Colonic mucosa (tissue), 4 donors: ENCODE measurements around the gene GNAT3. TPM values are rescaled to one million over a fixed set of nuclear protein-coding genes. Genes with fewer than 3 reads are reported as not detected.

Experiments used
- DNase-seq: peaks from one replicate; pipeline ENCODE4 v3.0.0-alpha.2; 2020
- H3K27ac ChIP-seq: fragments of 200-600 bp; one replicate; pipeline ENCODE4 v1.8.0; 2021
- H3K27me3 ChIP-seq: fragments of 200-600 bp; one replicate; pipeline ENCODE4 v1.8.0; 2021
- H3K36me3 ChIP-seq: fragments of 200-600 bp; one replicate; pipeline ENCODE4 v1.8.0; 2021
- H3K4me1 ChIP-seq: fragments of 200-600 bp; one replicate; pipeline ENCODE4 v1.8.0; 2021; ENCODE audit warnings: mild to moderate bottlenecking
- H3K4me3 ChIP-seq: fragments of 200-600 bp; one replicate; pipeline ENCODE4 v1.8.0; 2021
- H3K9ac ChIP-seq, 2 donors: one replicate each; pipeline ENCODE4 v1.7.0; 2013; ENCODE audit warnings: control low read depth in 2 of 2, low read depth in 2 of 2, low read length in 2 of 2
- H3K9me3 ChIP-seq: fragments of 200-600 bp; one replicate; pipeline ENCODE4 v1.8.0; 2021
- CTCF ChIP-seq: fragments of 200-600 bp; IDR thresholded peaks from one replicate; pipeline ENCODE4 v1.8.0; 2022; ENCODE audit warnings: antibody characterized with exemption, mild to moderate bottlenecking
- intact Hi-C: fragments of 100-400 bp; cut with DNase I; formaldehyde crosslinking; loops from one replicate; pipeline ENCODE4 v1.14.1; 2022
- total RNA-seq, 2 donors: library from RNA; stranded (reverse); fragmentation: NEBNext Ultra II Directional in 1 of 2; extraction: Animal tissue kit (Norgen Biotek cat#: 25700) in 1 of 2; gene quantifications; one replicate each; pipeline ENCODE4 v1.2.1, GENCODE V29; 2021
- donor health status: healthy.
- donor health status: DM: no; HTN: no; CAD: no.
- donor health status: DM: no; HTN: no; CAD: no.

GNAT3 gene
- total RNA-seq, 2 donors from 2014 or later = not detected

GRCh38 chr7:80420876-80421275, 91.0 kb downstream of the GNAT3 start:
- H3K4me3 ChIP-seq = no peak overlapping the region
- DNase-seq = no peak
- no peak for TF ChIP-seq CTCF
- no peak overlapping the region for H3K27ac ChIP-seq
- H3K9ac ChIP-seq = no peak overlapping the region
- no peaks in the 10 kb centered on the region for H3K36me3 ChIP-seq
- intact Hi-C loops = no loop called here
- H3K27me3 ChIP-seq = no peaks in the 10 kb centered on the region
- no peaks in the 10 kb centered on the region for H3K9me3 ChIP-seq
- H3K4me1 ChIP-seq = no peaks in the 10 kb centered on the region

- no peak for DNase-seq
- Histone ChIP-seq H3K27ac (no peak overlapping the region), H3K36me3 (no peaks in the 10 kb centered on the region), H3K27me3 (no peaks in the 10 kb centered on the region), H3K9me3 (no peaks in the 10 kb centered on the region), H3K4me3 (no peak overlapping the region), H3K4me1 (no peaks in the 10 kb centered on the region), H3K9ac (no peak overlapping the region)
- intact Hi-C loops = no loop called here
- no peak for TF ChIP-seq CTCF
These were observed 94.6 kb downstream of the GNAT3 start for GRCh38 chr7:80417211-80417793.

DNA sequence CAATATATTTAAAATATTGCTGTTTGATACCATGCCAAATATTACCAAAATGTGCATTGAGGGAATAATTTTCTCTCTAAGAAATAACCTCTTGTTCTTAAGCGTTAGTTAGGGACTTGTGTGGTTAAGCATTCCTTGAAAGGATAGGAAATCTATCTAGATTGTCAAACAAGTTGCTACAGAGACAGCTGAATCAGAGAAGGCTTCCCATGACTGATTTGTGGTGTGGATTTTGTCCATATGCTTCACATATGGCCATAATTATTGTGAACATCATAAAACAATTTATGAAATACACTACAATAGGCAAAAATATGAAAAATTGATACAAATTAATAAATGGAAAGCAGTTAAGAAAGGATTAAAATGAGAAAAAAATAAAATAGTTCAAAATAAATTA, 96.3 kb downstream of the GNAT3 start:
- intact Hi-C loops = no loop called here
- Histone ChIP-seq H3K9ac (no peak overlapping the region), H3K27ac (no peak overlapping the region), H3K4me1 (no peaks in the 10 kb centered on the region), H3K9me3 (no peaks in the 10 kb centered on the region), H3K36me3 (no peaks in the 10 kb centered on the region), H3K27me3 (no peaks in the 10 kb centered on the region), H3K4me3 (no peak overlapping the region)
- TF ChIP-seq CTCF = no peak
- no peak for DNase-seq

DNA sequence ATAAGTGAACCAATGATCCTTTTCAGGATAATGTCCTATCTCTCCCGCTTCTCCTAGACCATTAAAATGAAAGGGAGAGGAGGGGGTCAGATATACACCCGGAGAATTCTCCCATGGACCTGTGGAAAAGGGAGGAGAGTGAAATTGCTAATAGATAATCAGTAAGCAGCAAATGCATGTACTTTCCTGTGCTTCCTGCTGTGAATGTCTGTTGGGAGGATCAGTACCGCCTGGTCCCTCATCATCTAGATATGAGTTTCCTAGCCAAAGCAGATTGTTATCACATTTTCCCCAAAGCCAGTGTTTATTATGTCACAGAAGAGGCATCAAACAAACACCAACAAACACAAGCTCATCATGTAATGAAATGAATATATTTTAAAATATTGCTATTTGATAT, 96.8 kb downstream of the GNAT3 start:
- Histone ChIP-seq H3K9me3 (no peaks in the 10 kb centered on the region), H3K9ac (no peak overlapping the region), H3K36me3 (no peaks in the 10 kb centered on the region), H3K4me1 (no peaks in the 10 kb centered on the region), H3K27ac (no peak overlapping the region), H3K4me3 (no peak overlapping the region), H3K27me3 (no peaks in the 10 kb centered on the region)
- DNase-seq = no peak
- intact Hi-C loops = no loop called here
- TF ChIP-seq CTCF = no peak

- intact Hi-C loops = no loop called here
- DNase-seq = no peak
- H3K9ac ChIP-seq = no peak overlapping the region
- no peak overlapping the region for H3K4me3 ChIP-seq
- no peaks in the 10 kb centered on the region for H3K4me1 ChIP-seq
- no peaks in the 10 kb centered on the region for H3K36me3 ChIP-seq
- TF ChIP-seq CTCF = no peak
- no peak overlapping the region for H3K27ac ChIP-seq
- no peaks in the 10 kb centered on the region for H3K9me3 ChIP-seq
- H3K27me3 ChIP-seq = no peaks in the 10 kb centered on the region
These were observed 97.5 kb downstream of the GNAT3 start for GRCh38 chr7:80414331-80414730.
